PFSK-1 (cell line): ENCODE measurements around the gene TNNC1.

ENCODE experiments used
- FOXP2 ChIP-seq: optimal IDR thresholded peaks from 2 replicates; pipeline ENCODE3; 2011; ENCODE audit warnings: borderline replicate concordance, control low read depth, inconsistent platforms; ENCODE audit not compliant: insufficient read depth; ENCODE audit errors: extremely low read length, extremely low read depth
- POLR2AphosphoS5 ChIP-seq: IDR thresholded peaks from 2 replicates; pipeline ENCODE4 v1.6.1; 2012; ENCODE audit warnings: low read depth, mild to moderate bottlenecking, control low read depth, low read length, moderate library complexity
- REST ChIP-seq, 2 experiments: IDR thresholded peaks; 2 replicates each; pipeline versions ENCODE4 v1.6.1 to v1.8.0; 2011 to 2012; ENCODE audit warnings: low read depth in 2 of 2, low read length in 2 of 2, control low read depth in 1 of 2, inconsistent platforms in 1 of 2, mild to moderate bottlenecking in 1 of 2, moderate library complexity in 1 of 2; ENCODE audit not compliant: insufficient read depth in 1 of 2
- SIN3A ChIP-seq: IDR thresholded peaks from 2 replicates; pipeline ENCODE4 v1.6.1; 2012; ENCODE audit warnings: mild to moderate bottlenecking, low read length, moderate library complexity, borderline replicate concordance; ENCODE audit not compliant: insufficient read depth
- TAF1 ChIP-seq: IDR thresholded peaks from 2 replicates; pipeline ENCODE4 v1.6.1; 2012; ENCODE audit warnings: low read length, control low read depth, borderline replicate concordance; ENCODE audit not compliant: insufficient read depth

Gene TNNC1

GRCh38 chr3:52433328-52433995, 20.4 kb downstream of the TNNC1 start:
- TF ChIP-seq FOXP2 (no peak), SIN3A (no peak), REST (IDR thresholded peaks at IDR 0.05; ENCODE audit: insufficient read depth in 1 of 2, low read depth in 2 of 2, low read length in 2 of 2) (no peak), POLR2AphosphoS5 (no peak), TAF1 (no peak)

- no peak for TF ChIP-seq REST (IDR thresholded peaks at IDR 0.05; ENCODE audit: insufficient read depth in 1 of 2, low read depth in 2 of 2, low read length in 2 of 2)
Observed at GRCh38 chr3:52432691-52433141, 21.1 kb downstream of the TNNC1 start.

GRCh38 chr3:52432225-52432624, 21.6 kb downstream of the TNNC1 start:
- TF ChIP-seq TAF1, result no peak
- no peak for TF ChIP-seq POLR2AphosphoS5
- no peak for TF ChIP-seq REST (IDR thresholded peaks at IDR 0.05; ENCODE audit: insufficient read depth in 1 of 2, low read depth in 2 of 2, low read length in 2 of 2)
- no peak for TF ChIP-seq FOXP2
- TF ChIP-seq SIN3A, result no peak

GRCh38 chr3:52431459-52432223, 22.2 kb downstream of the TNNC1 start:
- TF ChIP-seq REST (IDR thresholded peaks at IDR 0.05; ENCODE audit: insufficient read depth in 1 of 2, low read depth in 2 of 2, low read length in 2 of 2), result no peak
- no peak for TF ChIP-seq FOXP2
- TF ChIP-seq POLR2AphosphoS5, result no peak
- no peak for TF ChIP-seq SIN3A
- no peak for TF ChIP-seq TAF1

GRCh38 chr3:52430416-52430810, 23.4 kb downstream of the TNNC1 start:
- TF ChIP-seq REST (IDR thresholded peaks at IDR 0.05; ENCODE audit: insufficient read depth in 1 of 2, low read depth in 2 of 2, low read length in 2 of 2) (no peak), SIN3A (no peak), POLR2AphosphoS5 (no peak), TAF1 (no peak), FOXP2 (no peak)
